HL-60 (cell line): ENCODE data around the gene MPV17L2.

ENCODE experiments used
- DNase-seq, 2 experiments: peaks; one replicate each; pipeline ENCODE4 v3.0.0-alpha.2; 2010 to 2020; ENCODE audit warnings: low read depth in 1 of 2, low spot score in 1 of 2
- H3K27ac ChIP-seq: fragments of 250-450 bp; sonication (Bioruptor Pico); replicated peaks from 2 replicates; pipeline ENCODE4 v1.5.1; 2020; ENCODE audit warnings: mild to moderate bottlenecking, moderate library complexity
- H3K27me3 ChIP-seq: fragments of 250-450 bp; sonication (Bioruptor Pico); 2 replicates; pipeline ENCODE4 v1.5.1; 2021; ENCODE audit warnings: mild to moderate bottlenecking, moderate library complexity; ENCODE audit not compliant: insufficient read depth, poor library complexity, severe bottlenecking
- H3K4me3 ChIP-seq: replicated peaks from 2 replicates; pipeline ENCODE4 v1.5.1; 2011; ENCODE audit warnings: mild to moderate bottlenecking, control low read depth, low read length; ENCODE audit not compliant: insufficient read depth
- CTCF ChIP-seq: IDR thresholded peaks from one replicate; pipeline ENCODE4 v1.5.1; 2011; ENCODE audit warnings: low read length, control low read depth, inconsistent platforms; ENCODE audit not compliant: insufficient read depth
- GABPA ChIP-seq: IDR thresholded peaks from 2 replicates; pipeline ENCODE4 v1.6.1; 2012; ENCODE audit warnings: low read depth
- POLR2AphosphoS5 ChIP-seq: IDR thresholded peaks from 2 replicates; pipeline ENCODE4 v1.6.1; 2012; ENCODE audit warnings: low read depth
- REST ChIP-seq: IDR thresholded peaks from 2 replicates; pipeline ENCODE4 v1.6.1; 2012; ENCODE audit warnings: low read depth; ENCODE audit not compliant: insufficient replicate concordance
- SPI1 ChIP-seq: IDR thresholded peaks from 2 replicates; pipeline ENCODE4 v1.6.1; 2012; ENCODE audit warnings: low read depth, mild to moderate bottlenecking, borderline replicate concordance

Gene MPV17L2

GRCh38 chr19:18227781-18228271 is 34.8 kb downstream of the MPV17L2 start:
- Histone ChIP-seq H3K4me3 (no peak overlapping the region), H3K27me3 (peaks cover 22% of the 10 kb centered on the region), H3K27ac (no peak overlapping the region)
- TF ChIP-seq POLR2AphosphoS5 (no peak), SPI1 (no peak), CTCF (no peak), GABPA (no peak), REST (no peak)
- DNase-seq: no peak

DNA sequence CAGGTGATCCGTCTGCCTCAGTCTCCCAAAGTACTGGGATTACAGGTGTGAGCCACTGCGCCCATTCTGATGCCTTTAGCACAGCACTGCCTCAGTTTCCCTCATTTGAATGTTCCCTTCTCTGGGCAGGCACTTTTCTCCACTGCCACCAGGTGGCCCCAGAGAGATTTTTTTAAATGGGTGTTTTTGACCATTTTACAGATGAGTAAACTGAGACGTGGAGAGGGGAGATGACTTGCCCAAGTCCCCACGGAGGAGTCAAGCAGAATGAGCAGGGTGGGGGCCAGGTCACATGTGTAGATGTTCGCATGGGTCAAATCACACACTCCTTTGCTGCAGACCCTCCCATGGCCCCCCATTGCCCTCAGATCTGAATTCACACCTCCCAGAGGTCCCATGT is 36.5 kb downstream of the MPV17L2 start:
- DNase-seq: no peak
- peaks cover 21% of the 10 kb centered on the region for H3K27me3 ChIP-seq
- TF ChIP-seq POLR2AphosphoS5 (no peak), CTCF (no peak), GABPA (no peak), SPI1 (no peak), REST (no peak)

GRCh38 chr19:18229915-18230314 is 36.9 kb downstream of the MPV17L2 start:
- Histone ChIP-seq H3K27ac (no peak overlapping the region), H3K4me3 (no peak overlapping the region), H3K27me3 (peaks cover 18% of the 10 kb centered on the region)
- DNase-seq: no peak
- TF ChIP-seq GABPA (no peak), CTCF (no peak), SPI1 (no peak), POLR2AphosphoS5 (no peak), REST (no peak)

More for the DNA sequence above, 36.5 kb downstream of the MPV17L2 start:
- H3K4me3 ChIP-seq: no peak overlapping the region
- H3K27ac ChIP-seq: no peak overlapping the region
